Measurements from ENCODE around the gene NGF. TPM values are rescaled to one million over a fixed set of nuclear protein-coding genes. Genes with fewer than 3 reads are reported as not detected.

NGF gene
- total and polyA plus RNA-seq, 2 of the 4 experiments (the other 2 are of a cell fraction), result 12.5 to 21.7 TPM

DNA sequence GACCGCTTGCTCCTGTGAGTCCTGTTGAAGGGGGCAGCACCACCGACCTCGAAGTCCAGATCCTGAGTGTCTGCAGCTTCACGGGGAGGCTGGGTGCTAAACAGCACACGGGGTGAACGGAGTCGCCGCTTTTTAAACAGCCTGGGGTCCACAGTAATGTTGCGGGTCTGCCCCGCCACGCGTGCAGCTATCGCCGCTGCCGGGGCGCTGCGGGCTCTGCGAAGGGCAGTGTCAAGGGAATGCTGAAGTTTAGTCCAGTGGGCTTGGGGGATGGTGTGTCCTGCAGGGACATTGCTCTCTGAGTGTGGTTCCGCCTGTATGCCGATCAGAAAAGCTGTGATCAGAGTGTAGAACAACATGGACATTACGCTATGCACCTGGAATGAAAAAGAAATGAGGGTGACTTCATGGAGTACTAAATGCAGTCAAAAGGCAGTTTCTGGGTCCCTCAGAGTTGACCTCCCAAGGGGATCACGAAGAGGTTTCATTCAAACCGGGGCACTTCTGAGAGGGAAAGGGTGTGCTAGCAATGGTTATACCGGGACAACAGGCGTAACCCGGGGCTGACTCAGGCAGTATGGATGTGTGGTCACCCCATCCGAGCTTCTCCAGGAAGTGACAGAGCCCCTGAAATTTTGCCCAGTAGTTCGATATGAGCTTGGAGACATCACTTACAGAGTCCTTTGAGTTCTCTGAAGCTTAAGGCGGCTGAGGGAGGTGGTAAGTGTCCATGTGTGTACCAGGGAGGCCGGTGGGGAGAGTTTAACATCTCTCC is 51.4 kb downstream of the NGF start:
- Histone ChIP-seq H2BK5ac (ENCODE audit: low read depth, low read length, poor library complexity, severe bottlenecking) (no peak overlapping the region), H4K8ac (ENCODE audit: low read depth in 2 of 2, low read length in 2 of 2) (no peak overlapping the region), H3K27ac (ENCODE audit: insufficient read depth, low read length) (no peak overlapping the region), H3K4me2 (ENCODE audit: low read depth, low read length) (no peak overlapping the region), H3K4me3 (ENCODE audit: insufficient read depth, low read depth, low read length) (no peak overlapping the region), H3K9me3 (ENCODE audit: control insufficient read depth, insufficient read depth, low read length) (no peaks in the 10 kb centered on the region), H3K9me1 (ENCODE audit: insufficient read depth, low read length) (no peaks in the 10 kb centered on the region), H3K4ac (ENCODE audit: low read depth, low read length) (no peak overlapping the region), H3K56ac (ENCODE audit: extremely low read depth, insufficient read depth, low read length) (no peak overlapping the region), H3K4me1 (ENCODE audit: control insufficient read depth, insufficient read depth, low read length) (peaks cover 3% of the 10 kb centered on the region; the same call in 1 of the 2 replicates), H3K18ac (ENCODE audit: low read depth, low read length) (no peak overlapping the region), H2AFZ (replicated peaks; ENCODE audit: low read length, poor library complexity) (no peak overlapping the region), H3K14ac (replicated peaks; ENCODE audit: low read depth, low read length) (no peak overlapping the region), H2BK15ac (ENCODE audit: low read depth, low read length) (no peak overlapping the region), H2BK120ac (ENCODE audit: low read depth, low read length) (no peak overlapping the region), H4K91ac (ENCODE audit: insufficient read depth, low read depth, low read length) (no peak overlapping the region), H2AK9ac (replicated peaks; ENCODE audit: low read depth, low read length, poor library complexity) (no peak overlapping the region), H2BK20ac (ENCODE audit: low read depth, low read length) (no peak overlapping the region), H3K36me3 (ENCODE audit: control insufficient read depth, insufficient read depth, low read length) (peaks cover 3% of the 10 kb centered on the region), H3K27me3 (ENCODE audit: control insufficient read depth, insufficient read depth, low read length) (no peaks in the 10 kb centered on the region), H3K9ac (ENCODE audit: low read depth, low read length) (no peak overlapping the region), H3K23ac (ENCODE audit: low read depth, low read length) (no peak overlapping the region), H2AK5ac (ENCODE audit: low read depth, low read length) (peak overlapping the region; percentile 39; the same call in 1 of the 2 replicates), H4K5ac (ENCODE audit: low read depth, low read length) (no peak overlapping the region), H4K20me1 (ENCODE audit: insufficient read depth, low read length) (no peaks in the 10 kb centered on the region), H3K79me1 (ENCODE audit: low read depth in 1 of 2, low read length in 2 of 2) (0 out of 4 replicates have a peak, but pooled peaks cover 0 to 3% of the 10 kb centered on the region in 2 experiments)
- POLR2A ChIA-PET (ENCODE audit: unreplicated experiment), result no interaction called here
- 96% methylated on average over 12 of the region's 30 CpGs; no CpG with 5 or more reads in 1 of the 2 experiments for WGBS, 2 experiments (ENCODE audit: extremely low coverage in 2 of 2, insufficient read length in 1 of 2)
- no peak for ATAC-seq (ENCODE audit: low read depth)
- intact Hi-C loops (cut with micrococcal nuclease), result no loop called here
- dilution Hi-C loops (cut with HindIII; ENCODE audit: low sequenced_read_pairs, unreplicated experiment), result no loop called here
- TF ChIP-seq CHD1 (IDR thresholded peaks at IDR 0.05; ENCODE audit: low read depth, low read length) (no peak), RAD21 (IDR thresholded peaks at IDR 0.05; ENCODE audit: low read length) (no peak), RFX5 (IDR thresholded peaks at IDR 0.05; ENCODE audit: low read depth, low read length) (no peak), MAFK (IDR thresholded peaks at IDR 0.05; ENCODE audit: low read depth, low read length) (no peak), MXI1 (IDR thresholded peaks at IDR 0.05; ENCODE audit: borderline replicate concordance, low read depth, low read length) (no peak), POLR2A (IDR thresholded peaks at IDR 0.05; ENCODE audit: low read depth, low read length) (no peak), BHLHE40 (IDR thresholded peaks at IDR 0.05; ENCODE audit: low read depth, low read length) (no peak)
- TF ChIP-seq, protein P1, sequence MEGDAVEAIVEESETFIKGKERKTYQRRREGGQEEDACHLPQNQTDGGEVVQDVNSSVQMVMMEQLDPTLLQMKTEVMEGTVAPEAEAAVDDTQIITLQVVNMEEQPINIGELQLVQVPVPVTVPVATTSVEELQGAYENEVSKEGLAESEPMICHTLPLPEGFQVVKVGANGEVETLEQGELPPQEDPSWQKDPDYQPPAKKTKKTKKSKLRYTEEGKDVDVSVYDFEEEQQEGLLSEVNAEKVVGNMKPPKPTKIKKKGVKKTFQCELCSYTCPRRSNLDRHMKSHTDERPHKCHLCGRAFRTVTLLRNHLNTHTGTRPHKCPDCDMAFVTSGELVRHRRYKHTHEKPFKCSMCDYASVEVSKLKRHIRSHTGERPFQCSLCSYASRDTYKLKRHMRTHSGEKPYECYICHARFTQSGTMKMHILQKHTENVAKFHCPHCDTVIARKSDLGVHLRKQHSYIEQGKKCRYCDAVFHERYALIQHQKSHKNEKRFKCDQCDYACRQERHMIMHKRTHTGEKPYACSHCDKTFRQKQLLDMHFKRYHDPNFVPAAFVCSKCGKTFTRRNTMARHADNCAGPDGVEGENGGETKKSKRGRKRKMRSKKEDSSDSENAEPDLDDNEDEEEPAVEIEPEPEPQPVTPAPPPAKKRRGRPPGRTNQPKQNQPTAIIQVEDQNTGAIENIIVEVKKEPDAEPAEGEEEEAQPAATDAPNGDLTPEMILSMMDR (conservative IDR thresholded peaks at IDR 0.05; ENCODE audit: low read depth, low read length), result no peak
- no peak for DNase-seq
- in situ Hi-C loops (cut with MboI; ENCODE audit: low sequenced_read_pairs), result no loop called here
- no TSS peak for BruUV-seq (replicated peaks)
- CTCF ChIA-PET, result no interaction called here

Measured in IMR-90 (cell line).